Measurements from ENCODE around the gene TPP1.

TPP1 gene

DNA sequence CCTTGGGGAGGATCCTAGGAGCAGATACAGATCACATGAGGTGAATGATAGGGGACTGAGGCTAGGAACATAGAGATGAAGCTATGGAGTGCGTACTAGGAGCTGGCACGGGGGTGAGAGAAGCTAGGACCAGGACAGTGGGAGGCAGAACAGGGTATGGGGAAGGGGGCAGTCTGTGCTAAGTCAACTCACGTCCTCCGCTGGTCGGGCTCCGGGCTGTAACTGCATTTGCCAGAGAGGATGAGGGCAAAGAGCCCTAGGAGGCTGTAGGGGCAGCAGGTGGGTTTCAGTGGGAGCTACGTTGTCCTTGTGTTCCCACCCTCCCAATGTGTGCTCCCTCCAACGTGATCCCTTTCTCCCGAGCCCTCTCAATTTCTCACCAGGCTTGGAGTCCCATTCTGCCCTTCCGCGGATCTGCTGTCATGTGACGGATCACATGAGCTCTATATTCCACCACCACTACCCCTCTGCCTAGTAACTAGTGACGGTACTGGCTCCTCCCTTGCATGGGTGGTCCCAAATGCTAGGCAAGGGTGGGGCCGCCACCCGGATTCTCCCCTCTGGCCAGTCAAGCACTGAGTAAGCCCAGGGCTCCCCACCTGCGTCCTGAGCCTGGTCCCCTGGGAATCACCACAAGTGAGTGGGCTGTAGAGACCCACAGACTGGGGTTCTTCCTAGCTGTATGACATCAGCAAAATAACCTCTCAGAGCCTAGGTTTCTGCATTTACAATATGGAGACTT, at the start of gene TPP1:
TPP1 (minus strand) TSS at position 419 of the 742 bp plus-strand sequence; CDS start at position 397, 22 bp downstream.
- DNase-seq (ENCODE audit: low read depth) = peak; percentile 79
- TF ChIP-seq, protein P1, sequence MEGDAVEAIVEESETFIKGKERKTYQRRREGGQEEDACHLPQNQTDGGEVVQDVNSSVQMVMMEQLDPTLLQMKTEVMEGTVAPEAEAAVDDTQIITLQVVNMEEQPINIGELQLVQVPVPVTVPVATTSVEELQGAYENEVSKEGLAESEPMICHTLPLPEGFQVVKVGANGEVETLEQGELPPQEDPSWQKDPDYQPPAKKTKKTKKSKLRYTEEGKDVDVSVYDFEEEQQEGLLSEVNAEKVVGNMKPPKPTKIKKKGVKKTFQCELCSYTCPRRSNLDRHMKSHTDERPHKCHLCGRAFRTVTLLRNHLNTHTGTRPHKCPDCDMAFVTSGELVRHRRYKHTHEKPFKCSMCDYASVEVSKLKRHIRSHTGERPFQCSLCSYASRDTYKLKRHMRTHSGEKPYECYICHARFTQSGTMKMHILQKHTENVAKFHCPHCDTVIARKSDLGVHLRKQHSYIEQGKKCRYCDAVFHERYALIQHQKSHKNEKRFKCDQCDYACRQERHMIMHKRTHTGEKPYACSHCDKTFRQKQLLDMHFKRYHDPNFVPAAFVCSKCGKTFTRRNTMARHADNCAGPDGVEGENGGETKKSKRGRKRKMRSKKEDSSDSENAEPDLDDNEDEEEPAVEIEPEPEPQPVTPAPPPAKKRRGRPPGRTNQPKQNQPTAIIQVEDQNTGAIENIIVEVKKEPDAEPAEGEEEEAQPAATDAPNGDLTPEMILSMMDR (IDR thresholded peaks at IDR 0.05; ENCODE audit: control insufficient read depth, insufficient read depth, low read depth, low read length, missing control alignments) = no peak
- H3K4me3 ChIP-seq (ENCODE audit: control insufficient read depth, low read depth, low read length) = peak within 1 kb of the TSS; percentile 65

DNA sequence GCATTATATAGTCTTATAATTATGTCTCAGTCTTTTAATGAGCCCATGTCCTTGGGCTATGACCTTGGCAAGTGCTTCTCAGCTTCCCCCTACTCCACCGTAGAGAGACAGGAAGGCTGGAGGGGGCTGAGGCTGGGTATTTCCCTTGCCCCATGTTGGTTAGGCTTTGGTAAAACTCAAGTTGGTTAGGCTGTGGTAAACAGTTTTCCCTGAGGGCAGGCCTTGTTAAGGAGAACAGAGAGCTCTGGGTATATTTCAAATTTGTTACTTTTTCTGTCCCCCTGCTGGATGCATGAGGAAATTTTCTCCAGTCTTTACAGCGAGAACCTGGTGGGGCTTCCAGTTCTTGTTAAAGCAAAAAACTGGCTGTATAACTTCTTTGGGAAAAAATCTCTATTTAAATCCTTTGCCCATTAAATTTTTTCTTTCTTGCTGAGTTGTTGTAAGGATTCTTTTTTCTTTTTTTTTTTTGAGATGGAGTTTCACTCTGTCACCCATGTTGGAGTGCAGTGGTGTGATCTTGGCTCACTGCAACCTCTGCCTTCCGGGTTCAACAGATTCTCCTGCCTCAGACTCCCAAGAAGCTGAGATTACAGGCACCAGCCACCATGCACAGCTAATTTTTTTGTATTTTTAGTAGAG, 48.6 kb upstream of the TPP1 start:
- DNase-seq (ENCODE audit: low read depth) = no peak
- TF ChIP-seq, protein P1 (IDR thresholded peaks at IDR 0.05; ENCODE audit: control insufficient read depth, insufficient read depth, low read depth, low read length, missing control alignments) = peak; percentile 52
- H3K4me3 ChIP-seq (ENCODE audit: control insufficient read depth, low read depth, low read length) = no peak overlapping the region

DNA sequence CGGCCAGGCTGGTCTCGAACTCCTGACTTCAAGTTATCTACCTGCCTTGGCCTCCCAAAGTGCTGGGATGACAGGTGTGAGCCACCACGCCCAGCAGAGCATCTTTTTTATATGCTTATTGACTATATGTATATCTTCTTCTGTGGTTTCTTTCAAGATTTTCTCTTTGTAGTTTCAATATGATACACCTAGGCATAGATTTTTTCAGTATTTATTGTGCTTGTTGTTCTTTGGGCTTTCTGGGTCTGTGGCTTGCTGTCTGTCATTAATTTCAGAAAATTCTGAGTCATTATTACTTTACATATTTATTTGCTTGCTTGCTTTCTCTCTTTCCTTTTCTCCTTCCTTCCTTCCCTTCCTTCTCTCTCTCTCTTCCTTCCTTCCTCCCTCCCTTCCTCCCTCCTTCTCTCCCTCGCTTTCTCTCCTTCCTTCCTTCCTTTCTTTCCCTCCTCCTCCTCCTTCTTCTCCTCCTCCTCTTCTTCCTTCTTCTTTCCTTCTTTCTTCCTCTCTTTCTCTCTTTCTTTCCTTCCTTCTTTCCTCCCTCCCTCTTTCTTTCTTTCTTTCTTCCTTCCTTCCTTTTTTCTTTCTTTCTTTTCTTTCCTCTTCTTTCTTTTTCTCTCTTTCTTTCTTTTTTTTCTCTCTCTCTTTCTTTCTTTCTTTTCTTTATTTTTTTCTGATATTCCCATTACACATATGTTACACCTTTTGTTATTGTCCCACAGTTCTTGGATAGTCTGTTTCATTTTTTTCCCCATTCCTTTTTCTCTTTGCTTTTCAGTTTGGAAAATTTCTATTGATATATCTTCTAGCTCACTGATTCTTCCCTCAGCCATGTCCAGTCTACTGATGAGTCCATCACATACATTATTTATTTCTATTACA, 47.3 kb upstream of the TPP1 start:
- no peak overlapping the region for H3K4me3 ChIP-seq (ENCODE audit: control insufficient read depth, low read depth, low read length)
- no peak for DNase-seq (ENCODE audit: low read depth)
- TF ChIP-seq, protein P1 (IDR thresholded peaks at IDR 0.05; ENCODE audit: control insufficient read depth, insufficient read depth, low read depth, low read length, missing control alignments) = no peak

GRCh38 chr11:6664551-6664950, 45.3 kb upstream of the TPP1 start:
- no peak for DNase-seq (ENCODE audit: low read depth)
- TF ChIP-seq, protein P1 (IDR thresholded peaks at IDR 0.05; ENCODE audit: control insufficient read depth, insufficient read depth, low read depth, low read length, missing control alignments) = no peak
- H3K4me3 ChIP-seq (ENCODE audit: control insufficient read depth, low read depth, low read length) = no peak overlapping the region

DNA sequence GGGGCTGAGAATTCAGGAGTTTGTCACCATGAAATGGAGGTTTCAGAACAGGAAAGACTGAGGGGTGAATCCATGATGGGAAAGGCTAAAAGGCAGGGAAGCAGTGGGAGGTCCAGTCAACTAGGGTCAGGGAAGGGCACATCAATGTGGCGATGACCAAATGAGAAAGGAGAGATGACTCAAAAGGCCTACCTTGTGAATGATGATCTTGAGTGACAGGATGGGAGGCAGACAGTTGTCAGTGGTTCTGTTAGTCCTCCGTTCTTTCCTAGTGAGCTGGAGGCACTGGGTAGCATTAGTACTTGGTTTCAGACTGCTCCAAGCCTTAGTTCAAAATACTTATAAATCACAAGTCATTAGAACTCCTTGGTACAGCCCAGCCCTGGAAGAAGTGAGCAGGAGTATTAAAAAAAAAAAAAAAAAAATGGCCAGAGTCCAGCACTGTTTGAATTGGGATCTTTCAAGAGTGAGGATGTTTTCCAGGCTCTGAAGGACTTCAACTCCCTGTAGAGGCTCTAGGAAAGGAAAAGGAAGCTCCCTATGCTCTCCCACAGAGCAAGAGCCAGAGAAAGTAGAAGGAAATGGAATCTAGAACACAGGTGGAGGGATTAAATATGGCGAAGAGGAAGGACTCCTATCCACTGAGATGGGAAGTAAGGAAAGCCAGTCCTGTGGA, 44.7 kb upstream of the TPP1 start:
- no peak overlapping the region for H3K4me3 ChIP-seq (ENCODE audit: control insufficient read depth, low read depth, low read length)
- TF ChIP-seq, protein P1 (IDR thresholded peaks at IDR 0.05; ENCODE audit: control insufficient read depth, insufficient read depth, low read depth, low read length, missing control alignments) = no peak
- no peak for DNase-seq (ENCODE audit: low read depth)

GRCh38 chr11:6660712-6661111, 41.5 kb upstream of the TPP1 start:
- H3K4me3 ChIP-seq (ENCODE audit: control insufficient read depth, low read depth, low read length) = no peak overlapping the region
- TF ChIP-seq, protein P1 (IDR thresholded peaks at IDR 0.05; ENCODE audit: control insufficient read depth, insufficient read depth, low read depth, low read length, missing control alignments) = no peak
- no peak for DNase-seq (ENCODE audit: low read depth)

Measured in AG09309 (cell line).